Activated CD8-positive, alpha-beta memory T cell treated with anti-CD3 and anti-CD28 coated beads, Interleukin-2, amount 50 U/mL, for 24 hours (primary cell): Measurements from ENCODE around the gene DRAM2.
A peak's percentile ranks its signal among the peaks of the same experiment; 100 is the strongest.

Source experiments
- DNase-seq: peaks from one replicate; pipeline ENCODE4 v3.0.0-alpha.2; 2020; ENCODE audit errors: extremely low read depth

The DRAM2 gene

GRCh38 chr1:111139956-111140679, at the start of gene DRAM2, which contains the start of gene CEPT1:
DRAM2 (minus strand) TSS chr1:111140093; CDS start chr1:111131554, 8,539 bp downstream.
CEPT1 (plus strand) TSS chr1:111140223; CDS start chr1:111147715, 7,492 bp downstream.
- peak; percentile 89 for DNase-seq

DNA sequence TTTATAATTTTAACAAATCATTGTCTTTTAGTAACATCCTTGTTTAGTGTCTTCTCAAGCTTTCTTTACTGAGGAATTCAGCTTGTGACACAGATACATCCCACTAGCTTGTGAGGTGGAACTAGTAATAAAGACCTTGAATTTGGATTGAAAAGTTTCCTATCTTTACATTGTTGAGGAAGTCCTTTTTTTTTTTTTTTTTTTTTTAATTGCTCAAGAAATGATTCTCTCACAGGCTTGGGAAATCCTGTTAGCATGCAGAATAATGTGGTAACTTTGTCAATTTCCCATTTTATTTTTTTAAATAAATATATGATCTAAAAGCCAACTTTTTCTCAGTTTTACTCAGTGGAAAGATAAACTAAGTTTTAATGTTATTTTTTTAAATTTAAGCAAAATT, 44.8 kb upstream of the DRAM2 start:
- no peak for DNase-seq

DNA sequence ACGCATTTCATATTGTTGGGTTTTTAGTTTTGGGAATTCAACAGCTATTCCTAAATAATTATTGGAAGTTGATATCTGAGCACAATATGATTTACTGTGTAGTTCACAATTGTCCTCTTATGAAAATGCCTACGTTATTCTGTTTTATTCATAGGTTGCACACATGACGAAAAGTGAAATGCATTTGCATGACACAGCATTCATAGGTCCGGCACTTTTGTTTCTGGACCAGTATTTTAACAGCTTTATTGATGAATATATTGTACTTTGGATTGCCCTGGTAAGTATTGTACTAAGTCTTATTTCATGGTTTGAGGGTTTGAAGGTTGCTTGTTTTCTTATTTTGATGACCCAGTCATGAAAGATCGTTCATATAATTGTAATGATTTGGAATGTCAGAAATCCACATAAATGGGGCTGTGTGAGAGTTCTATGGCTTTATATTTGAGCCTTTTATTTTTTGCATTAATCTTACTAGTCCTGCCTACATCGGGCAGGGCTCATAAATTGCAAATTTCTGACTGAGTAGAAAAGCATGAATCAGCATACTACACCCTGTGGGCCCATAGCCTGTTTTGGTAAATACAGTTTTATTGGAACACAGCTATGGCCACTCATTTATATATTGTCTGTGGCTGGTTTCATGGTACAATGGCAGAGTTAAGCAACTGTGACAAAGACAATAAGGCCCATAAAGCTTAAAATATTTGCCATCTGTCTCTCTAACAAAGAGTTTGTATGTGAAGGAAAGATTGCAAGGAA, 43.6 kb upstream of the DRAM2 start:
- no peak for DNase-seq

DNA sequence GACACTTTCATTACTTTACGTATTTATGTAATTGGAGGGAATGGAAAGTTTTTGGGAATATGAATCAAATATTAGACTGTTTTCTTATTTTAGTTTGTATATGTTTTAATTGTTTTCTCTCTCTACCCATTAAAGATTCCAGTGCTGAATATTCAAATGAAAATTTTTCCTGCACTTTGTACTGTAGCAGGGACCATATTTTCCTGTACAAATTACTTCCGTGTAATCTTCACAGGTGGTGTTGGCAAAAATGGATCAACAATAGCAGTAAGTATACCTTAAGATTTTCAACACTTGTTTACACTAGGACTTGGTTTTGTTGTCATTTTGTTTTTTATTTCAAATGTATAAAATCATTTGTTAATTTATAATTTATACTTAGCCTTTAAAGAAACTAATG, 42.2 kb upstream of the DRAM2 start:
- no peak for DNase-seq

GRCh38 chr1:111179968-111180533, 40.2 kb upstream of the DRAM2 start:
- DNase-seq, result no peak

- no peak for DNase-seq
Measured at GRCh38 chr1:111176678-111177077, 36.8 kb upstream of the DRAM2 start.

- no peak for DNase-seq
Measured at GRCh38 chr1:111175349-111175748, 35.5 kb upstream of the DRAM2 start.

- no peak for DNase-seq
Measured at GRCh38 chr1:111174070-111174469, 34.2 kb upstream of the DRAM2 start.

- no peak for DNase-seq
Measured at GRCh38 chr1:111172463-111172862, 32.6 kb upstream of the DRAM2 start.

GRCh38 chr1:111164151-111164550, 24.3 kb upstream of the DRAM2 start:
- no peak for DNase-seq

DNA sequence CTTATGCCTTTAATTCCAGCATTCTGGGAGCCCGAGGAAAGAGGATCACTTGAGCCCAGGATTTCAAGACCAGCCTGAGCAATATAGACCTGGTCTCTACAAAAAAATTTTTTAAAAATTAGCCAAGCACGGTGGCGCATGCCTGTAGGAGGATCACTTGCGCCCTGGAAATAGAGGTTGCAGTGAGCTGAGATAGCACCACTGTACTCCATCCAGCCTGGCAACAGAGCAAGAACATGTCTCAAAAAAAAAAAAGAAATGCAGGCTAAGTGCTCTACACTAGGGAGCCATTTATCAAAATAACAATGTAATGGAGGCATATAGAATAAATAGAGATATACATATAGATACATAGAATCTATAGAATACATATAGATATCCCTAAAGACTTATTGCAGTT, 23.5 kb upstream of the DRAM2 start:
- no peak for DNase-seq

- no peak for DNase-seq
Measured at GRCh38 chr1:111162488-111162880, 22.6 kb upstream of the DRAM2 start.

DNA sequence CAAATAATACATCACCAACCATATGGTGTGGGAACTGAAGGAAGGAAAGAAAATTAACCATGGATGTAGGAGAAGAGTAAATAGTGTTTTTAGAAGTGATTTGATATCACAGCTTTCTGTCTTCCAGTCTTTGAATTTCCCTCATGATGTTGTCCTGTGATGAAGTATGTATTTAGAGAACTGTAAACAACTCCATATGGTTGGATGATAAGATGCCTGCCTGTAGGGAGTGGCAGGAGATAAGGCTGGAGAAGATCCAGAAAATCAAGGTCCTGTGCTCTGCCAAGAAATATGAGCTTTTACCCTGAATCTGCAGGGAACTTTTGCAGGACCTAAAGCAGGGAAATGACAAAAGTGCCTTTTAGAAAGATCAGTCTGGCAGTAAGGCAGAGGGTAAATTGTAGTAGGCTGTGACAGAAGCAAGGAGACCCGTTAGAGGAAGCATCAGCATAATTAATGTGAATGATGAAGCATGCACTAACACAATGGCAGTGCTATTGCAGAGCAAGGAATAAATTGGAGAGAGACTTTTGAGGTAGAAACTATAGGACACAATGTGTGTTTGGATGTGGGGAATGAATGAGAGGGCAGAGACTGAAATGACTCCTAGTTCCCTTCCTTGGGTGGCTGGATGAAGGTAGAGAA, 22.1 kb upstream of the DRAM2 start:
- no peak for DNase-seq

DNA sequence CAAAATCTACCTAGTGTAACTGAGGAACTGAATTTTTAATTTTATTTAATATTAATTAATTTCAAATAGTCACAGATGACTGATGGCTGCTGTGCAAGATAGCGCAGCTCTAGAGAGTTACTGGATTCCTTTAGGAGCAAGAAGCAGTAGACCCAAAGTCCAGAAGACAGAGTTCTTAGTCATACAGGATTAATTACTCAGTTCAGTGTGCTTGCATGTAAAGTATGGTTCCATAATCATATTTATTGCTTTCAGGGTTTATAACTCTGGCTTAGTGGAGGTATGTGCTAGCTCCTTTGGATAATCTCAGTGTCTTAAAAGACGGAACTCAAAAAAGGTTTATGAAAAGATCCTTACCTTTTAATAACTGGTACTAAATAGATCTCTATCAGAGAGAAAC, 17.5 kb upstream of the DRAM2 start:
- no peak for DNase-seq

DNA sequence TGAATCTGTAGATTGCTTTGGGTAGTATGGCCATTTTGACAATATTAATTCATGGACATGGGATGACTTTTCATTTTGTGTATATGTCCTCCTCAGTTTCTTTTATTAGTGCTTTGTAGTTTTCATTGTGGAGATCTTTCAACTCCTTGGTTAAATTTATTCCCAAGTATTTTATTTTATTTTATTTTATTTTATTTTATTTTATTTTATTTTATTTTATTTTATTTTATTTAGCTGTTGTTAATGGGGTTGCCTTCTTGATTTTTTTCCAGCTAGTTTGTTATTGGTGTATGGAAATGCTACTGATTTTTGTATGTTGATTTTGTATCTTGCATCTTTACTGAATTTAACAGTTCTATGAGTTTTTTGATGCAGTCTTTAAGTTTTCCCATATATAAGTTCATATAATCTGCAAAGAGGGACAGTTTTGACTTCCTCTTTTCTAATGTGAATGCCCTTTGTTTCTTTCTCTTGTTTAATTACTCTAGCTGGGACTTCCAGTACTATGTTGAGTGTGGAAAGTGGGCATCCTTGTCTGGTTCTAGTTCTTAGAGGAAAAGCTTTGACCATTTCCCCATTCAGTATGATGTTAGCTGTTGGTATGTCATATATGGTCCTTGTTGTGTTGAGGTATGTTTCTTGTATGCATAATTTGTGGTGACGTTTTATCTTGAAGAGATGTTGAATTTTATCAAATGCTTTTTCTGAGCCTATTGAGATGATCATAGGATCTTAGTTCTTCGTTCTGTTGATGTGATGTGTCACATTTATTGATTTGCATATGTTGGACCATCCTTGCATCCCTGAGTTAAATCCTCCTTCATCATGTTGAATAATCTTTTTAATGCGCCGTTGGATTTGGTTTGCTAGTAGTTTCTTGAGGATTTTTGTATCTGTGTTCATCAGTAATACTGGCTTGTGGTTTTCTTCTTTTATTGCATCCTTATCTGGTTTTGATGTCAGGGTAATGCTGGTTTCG, 14.4 kb upstream of the DRAM2 start:
- DNase-seq, result no peak

- DNase-seq, result no peak
Measured at GRCh38 chr1:111151838-111152237, 11.9 kb upstream of the DRAM2 start.

- no peak for DNase-seq
Measured at GRCh38 chr1:111148376-111148881, 8.5 kb upstream of the DRAM2 start.

DNA sequence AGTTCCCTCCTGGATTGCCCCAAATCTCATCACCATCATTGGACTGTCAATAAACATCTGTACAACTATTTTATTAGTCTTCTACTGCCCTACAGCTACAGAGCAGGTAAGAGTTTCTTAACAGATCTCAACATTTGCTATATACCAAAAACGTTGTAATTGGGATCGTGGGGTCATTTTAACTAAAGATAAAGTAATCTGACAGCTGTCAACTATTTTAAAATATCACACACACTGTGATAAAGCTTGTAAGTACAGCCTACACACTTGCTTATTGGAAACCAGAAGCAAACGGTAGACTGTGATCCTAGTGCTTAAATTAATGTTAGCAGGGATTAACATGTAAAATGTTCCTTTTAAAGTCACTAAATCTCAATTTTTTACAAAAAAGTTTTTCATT, 8.1 kb upstream of the DRAM2 start:
- no peak for DNase-seq

GRCh38 chr1:111145963-111146768, 6.3 kb upstream of the DRAM2 start:
- DNase-seq, result no peak

GRCh38 chr1:111145542-111145941, 5.6 kb upstream of the DRAM2 start:
- no peak for DNase-seq
